H9 (cell line): ENCODE measurements around the gene EXOSC1. TPM values are rescaled to one million over a fixed set of nuclear protein-coding genes. Genes with fewer than 3 reads are reported as not detected.

Experiments
- DNase-seq: peaks from one replicate; pipeline ENCODE4 v3.0.0-alpha.2; 2017
- H2AFZ ChIP-seq: one replicate; pipeline ENCODE4 v1.6.1; 2013; ENCODE audit warnings: mild to moderate bottlenecking, low read length, control low read depth, moderate library complexity
- H2AK5ac ChIP-seq: 2 replicates; pipeline ENCODE4 v1.6.1; 2013; ENCODE audit warnings: low read length, control low read depth, mixed read lengths; ENCODE audit not compliant: insufficient read length
- H2BK120ac ChIP-seq: one replicate; pipeline ENCODE4 v1.6.1; 2013; ENCODE audit warnings: low read depth, mild to moderate bottlenecking, low read length, control low read depth, inconsistent platforms; ENCODE audit not compliant: poor library complexity, severe bottlenecking
- H2BK12ac ChIP-seq: 2 replicates; pipeline ENCODE4 v1.6.1; 2013; ENCODE audit warnings: low read length, control low read depth, mixed read lengths, low read depth; ENCODE audit not compliant: insufficient read length
- H2BK15ac ChIP-seq: 2 replicates; pipeline ENCODE4 v1.6.1; 2013; ENCODE audit warnings: low read depth, low read length, control low read depth
- H2BK20ac ChIP-seq: one replicate; pipeline ENCODE4 v1.6.1; 2013; ENCODE audit warnings: low read depth, mild to moderate bottlenecking, low read length, control low read depth, inconsistent platforms; ENCODE audit not compliant: poor library complexity, severe bottlenecking
- H2BK5ac ChIP-seq: 2 replicates; pipeline ENCODE4 v1.6.1; 2013; ENCODE audit warnings: low read length, control low read depth, mixed read lengths; ENCODE audit not compliant: insufficient read length
- H3K14ac ChIP-seq: 2 replicates; pipeline ENCODE4 v1.6.1; 2013; ENCODE audit warnings: low read length, control low read depth; ENCODE audit not compliant: insufficient read depth
- H3K18ac ChIP-seq: 2 replicates; pipeline ENCODE4 v1.6.1; 2013; ENCODE audit warnings: low read depth, mild to moderate bottlenecking, mixed read lengths, low read length, control low read depth; ENCODE audit not compliant: insufficient read length
- H3K23ac ChIP-seq: 2 replicates; pipeline ENCODE4 v1.6.1; 2013; ENCODE audit warnings: low read length, control low read depth, mixed read lengths, low read depth; ENCODE audit not compliant: insufficient read length
- H3K23me2 ChIP-seq: 2 replicates; pipeline ENCODE4 v1.6.1; 2013; ENCODE audit warnings: low read depth, mild to moderate bottlenecking, mixed read lengths, low read length, control low read depth; ENCODE audit not compliant: insufficient read length, poor library complexity, severe bottlenecking
- H3K27ac ChIP-seq: 2 replicates; pipeline ENCODE4 v1.5.1; 2013; ENCODE audit warnings: low read length, control low read depth, mixed read lengths, low read depth; ENCODE audit not compliant: insufficient read length
- H3K27me3 ChIP-seq: 2 replicates; pipeline ENCODE4 v1.6.1; 2013; ENCODE audit warnings: low read length, control low read depth, inconsistent platforms; ENCODE audit not compliant: insufficient read depth
- H3K4ac ChIP-seq: 2 replicates; pipeline ENCODE4 v1.6.1; 2013; ENCODE audit warnings: low read depth, mild to moderate bottlenecking, control low read depth, inconsistent platforms, low read length, moderate library complexity
- H3K4me1 ChIP-seq: 2 replicates; pipeline ENCODE4 v1.6.1; 2013; ENCODE audit warnings: low read length, control low read depth, inconsistent platforms; ENCODE audit not compliant: insufficient read depth
- H3K4me2 ChIP-seq: 2 replicates; pipeline ENCODE4 v1.6.1; 2013; ENCODE audit warnings: low read length, control low read depth, mixed read lengths; ENCODE audit not compliant: insufficient read length, insufficient read depth
- H3K56ac ChIP-seq: 2 replicates; pipeline ENCODE4 v1.6.1; 2013; ENCODE audit warnings: low read depth, mild to moderate bottlenecking, mixed read lengths, low read length, control low read depth; ENCODE audit not compliant: insufficient read length
- H3K79me1 ChIP-seq: 2 replicates; pipeline ENCODE4 v1.6.1; 2013; ENCODE audit warnings: low read depth, mild to moderate bottlenecking, moderate library complexity, low read length, control low read depth, inconsistent platforms; ENCODE audit not compliant: insufficient read depth, poor library complexity, severe bottlenecking
- H3K79me2 ChIP-seq: 2 replicates; pipeline ENCODE4 v1.6.1; 2013; ENCODE audit warnings: low read length, control low read depth, inconsistent platforms; ENCODE audit not compliant: insufficient read depth
- H3K9ac ChIP-seq: 2 replicates; pipeline ENCODE4 v1.6.1; 2013; ENCODE audit warnings: low read length, control low read depth, mixed read lengths; ENCODE audit not compliant: insufficient read length; ENCODE audit errors: extremely low read depth
- H3K9me3 ChIP-seq: one replicate; pipeline ENCODE4 v1.6.1; 2013; ENCODE audit warnings: low read depth, low read length, inconsistent platforms; ENCODE audit not compliant: control insufficient read depth
- H3T11ph ChIP-seq: one replicate; pipeline ENCODE4 v1.6.1; 2013; ENCODE audit warnings: mild to moderate bottlenecking, low read length, control low read depth, inconsistent platforms
- H4K20me1 ChIP-seq: one replicate; pipeline ENCODE4 v1.6.1; 2013; ENCODE audit not compliant: control insufficient read depth, insufficient read length, insufficient read depth
- H4K5ac ChIP-seq: 2 replicates; pipeline ENCODE4 v1.6.1; 2013; ENCODE audit warnings: low read depth, mild to moderate bottlenecking, mixed read lengths, low read length, control low read depth; ENCODE audit not compliant: insufficient read length
- H4K8ac ChIP-seq: replicated peaks from 2 replicates; pipeline ENCODE4 v1.6.1; 2013; ENCODE audit warnings: low read length, control low read depth, mixed read lengths, low read depth; ENCODE audit not compliant: insufficient read length
- H4K91ac ChIP-seq: 2 replicates; pipeline ENCODE4 v1.6.1; 2013; ENCODE audit warnings: low read depth, mild to moderate bottlenecking, moderate library complexity, mixed read lengths, low read length, control low read depth; ENCODE audit not compliant: insufficient read length
- H3K27ac Mint-ChIP-seq, 3 experiments: 2 replicates in 2 of 3; 3 replicates in 1 of 3; pipeline ENCODE4 v1.8.0; 2020 to 2021; ENCODE audit warnings: mixed read lengths in 3 of 3, mild to moderate bottlenecking in 1 of 3, moderate library complexity in 1 of 3
- H3K27me3 Mint-ChIP-seq: 2 replicates; pipeline ENCODE4 v1.8.0; 2021; ENCODE audit warnings: low read depth, mild to moderate bottlenecking, moderate library complexity, mixed read lengths
- H3K36me3 Mint-ChIP-seq, 3 experiments: 2 replicates in 2 of 3; 3 replicates in 1 of 3; pipeline ENCODE4 v1.8.0; 2020 to 2021; ENCODE audit warnings: low read depth in 3 of 3, mixed read lengths in 3 of 3; ENCODE audit not compliant: insufficient read depth in 1 of 3
- H3K4me1 Mint-ChIP-seq, 2 experiments: 2 replicates each; pipeline ENCODE4 v1.8.0; 2020; ENCODE audit warnings: mixed read lengths in 2 of 2
- H3K4me3 Mint-ChIP-seq, 2 experiments: 2 replicates in 1 of 2; 3 replicates in 1 of 2; pipeline ENCODE4 v1.8.0; 2020 to 2021; ENCODE audit warnings: mild to moderate bottlenecking in 2 of 2, mixed read lengths in 2 of 2, moderate library complexity in 1 of 2
- H3K9me3 Mint-ChIP-seq, 2 experiments: 2 replicates in 1 of 2; 3 replicates in 1 of 2; pipeline ENCODE4 v1.8.0; 2020; ENCODE audit warnings: mild to moderate bottlenecking in 2 of 2, mixed read lengths in 2 of 2, moderate library complexity in 1 of 2
- WGBS: extraction: QIAGEN DNeasy Blood & Tissue Kit; methylation state at CpG from one replicate; pipeline ENCODE4 v1.1.7; 2013; ENCODE audit warnings: missing lambda C conversion rate, low lambda C conversion rate, mixed read lengths; ENCODE audit not compliant: insufficient read length; ENCODE audit errors: extremely low coverage; 5-methylcytosine and 5-hydroxymethylcytosine counted together
- total RNA-seq: library from RNA; stranded (reverse); gene quantifications from 2 replicates; pipeline ENCODE4 v1.2.1, GENCODE V29; 2021
- TF ChIP-seq, protein P1 (sequence below): fragments of 200-600 bp; sonication (generic); conservative IDR thresholded peaks from 3 replicates; pipeline ENCODE4 v1.8.0; 2021; ENCODE audit warnings: antibody characterized with exemption, mild to moderate bottlenecking

EXOSC1 gene
- total RNA-seq, 1 experiment from 2014 or later = 66.4 TPM

DNA sequence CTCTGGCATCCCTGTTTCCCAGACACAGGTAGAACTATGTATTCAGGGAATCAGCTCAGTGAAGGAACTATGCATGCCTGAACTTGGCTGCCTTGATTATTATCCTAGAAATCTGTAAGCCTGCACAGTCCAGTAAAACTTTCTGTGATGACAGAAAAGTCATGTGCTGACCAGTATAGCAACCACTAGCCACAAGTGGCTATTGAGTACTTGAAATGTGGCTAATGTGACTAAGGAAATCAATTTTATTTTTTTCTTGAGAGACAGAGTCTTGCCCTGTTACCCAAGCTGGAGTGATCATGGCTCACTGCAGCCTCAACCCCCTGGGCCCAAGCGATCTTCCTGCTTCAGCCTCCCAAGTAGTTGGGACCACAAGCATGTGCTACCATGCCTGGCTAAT lies 3.5 kb downstream of the EXOSC1 start:
- peaks cover 21 to 53% (median 48%) of the 10 kb centered on the region in 3 experiments for H3K36me3 Mint-ChIP-seq
- Histone ChIP-seq H3K4ac (no peak overlapping the region), H2AFZ (no peak overlapping the region), H3K23me2 (peaks cover 11% of the 10 kb centered on the region), H2BK15ac (no peak overlapping the region), H2BK120ac (no peak overlapping the region), H4K20me1 (no peaks in the 10 kb centered on the region), H2BK12ac (no peak overlapping the region), H3K79me1 (peaks cover 3% of the 10 kb centered on the region), H4K91ac (no peak overlapping the region), H3T11ph (no peak overlapping the region), H3K56ac (no peak overlapping the region), H3K18ac (no peak overlapping the region), H2BK20ac (no peak overlapping the region), H3K9ac (no peak overlapping the region), H3K27ac (no peak overlapping the region), H3K4me2 (no peak overlapping the region), H2BK5ac (no peak overlapping the region), H3K23ac (no peak overlapping the region), H3K4me1 (peaks cover 1% of the 10 kb centered on the region), H3K9me3 (no peaks in the 10 kb centered on the region), H3K14ac (no peak overlapping the region), H3K27me3 (no peaks in the 10 kb centered on the region; the same call in 1 of the 2 replicates), H4K8ac (no peak overlapping the region), H3K79me2 (peaks cover 8% of the 10 kb centered on the region; the same call in 1 of the 2 replicates), H4K5ac (no peak overlapping the region), H2AK5ac (no peak overlapping the region)
- WGBS = no CpG with 5 or more reads among the region's 1 CpG
- H3K4me1 Mint-ChIP-seq = peaks cover 14% of the 10 kb centered on the region in 2 experiments
- TF ChIP-seq, protein P1, sequence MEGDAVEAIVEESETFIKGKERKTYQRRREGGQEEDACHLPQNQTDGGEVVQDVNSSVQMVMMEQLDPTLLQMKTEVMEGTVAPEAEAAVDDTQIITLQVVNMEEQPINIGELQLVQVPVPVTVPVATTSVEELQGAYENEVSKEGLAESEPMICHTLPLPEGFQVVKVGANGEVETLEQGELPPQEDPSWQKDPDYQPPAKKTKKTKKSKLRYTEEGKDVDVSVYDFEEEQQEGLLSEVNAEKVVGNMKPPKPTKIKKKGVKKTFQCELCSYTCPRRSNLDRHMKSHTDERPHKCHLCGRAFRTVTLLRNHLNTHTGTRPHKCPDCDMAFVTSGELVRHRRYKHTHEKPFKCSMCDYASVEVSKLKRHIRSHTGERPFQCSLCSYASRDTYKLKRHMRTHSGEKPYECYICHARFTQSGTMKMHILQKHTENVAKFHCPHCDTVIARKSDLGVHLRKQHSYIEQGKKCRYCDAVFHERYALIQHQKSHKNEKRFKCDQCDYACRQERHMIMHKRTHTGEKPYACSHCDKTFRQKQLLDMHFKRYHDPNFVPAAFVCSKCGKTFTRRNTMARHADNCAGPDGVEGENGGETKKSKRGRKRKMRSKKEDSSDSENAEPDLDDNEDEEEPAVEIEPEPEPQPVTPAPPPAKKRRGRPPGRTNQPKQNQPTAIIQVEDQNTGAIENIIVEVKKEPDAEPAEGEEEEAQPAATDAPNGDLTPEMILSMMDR = no peak
- no peak overlapping the region for H3K27ac Mint-ChIP-seq
- DNase-seq = no peak
- 0 out of 2 replicates have a peak, but pooled peaks cover 2% of the 10 kb centered on the region for H3K27me3 Mint-ChIP-seq
- no peak overlapping the region for H3K4me3 Mint-ChIP-seq
- no peaks in the 10 kb centered on the region for H3K9me3 Mint-ChIP-seq
